HepG2 (cell line): ENCODE results near the gene BPIFB2. TPM values are rescaled to one million over a fixed set of nuclear protein-coding genes. Genes with fewer than 3 reads are reported as not detected.

ENCODE experiments used
- AGO2 ChIP-seq: fragments of 200-400 bp; formaldehyde crosslinking; optimal IDR thresholded peaks from 2 replicates; pipeline ENCODE3; 2017; ENCODE audit warnings: mild to moderate bottlenecking, low read depth, low read length, moderate library complexity
- AHR ChIP-seq: IDR thresholded peaks from 2 replicates; pipeline ENCODE4 v1.6.1; 2018; ENCODE audit warnings: missing genetic modification reagents, missing compliant biosample characterization
- CC2D1A ChIP-seq: sonication (generic); formaldehyde crosslinking; IDR thresholded peaks from 2 replicates; pipeline ENCODE4 v1.8.1; 2023; ENCODE audit warnings: mild to moderate bottlenecking, missing genetic modification reagents
- EZH2 ChIP-seq: conservative IDR thresholded peaks from 2 replicates; pipeline ENCODE4 v1.6.1; 2012; ENCODE audit warnings: mild to moderate bottlenecking, low read depth, low read length, moderate library complexity
- HHEX ChIP-seq: IDR thresholded peaks from 2 replicates; pipeline ENCODE4 v1.6.1; 2016; ENCODE audit warnings: control low read depth
- HOXA5 ChIP-seq: sonication (generic); formaldehyde crosslinking; IDR thresholded peaks from 2 replicates; pipeline ENCODE4 v1.4.0; 2020; ENCODE audit warnings: missing genetic modification reagents
- HOXA7 ChIP-seq: sonication (generic); formaldehyde crosslinking; IDR thresholded peaks from 2 replicates; pipeline ENCODE4 v1.8.1; 2022; ENCODE audit warnings: mild to moderate bottlenecking, missing genetic modification reagents, moderate library complexity
- NBN ChIP-seq: fragments of 450-650 bp; conservative IDR thresholded peaks from 2 replicates; pipeline ENCODE4 v1.6.1; 2017
- RAD21 ChIP-seq: fragments of 450-650 bp; formaldehyde crosslinking; IDR thresholded peaks from 2 replicates; pipeline ENCODE4 v1.5.0; 2020; ENCODE audit warnings: mild to moderate bottlenecking
- RBM22 ChIP-seq: fragments of 200-400 bp; formaldehyde crosslinking; optimal IDR thresholded peaks from 2 replicates; pipeline ENCODE3; 2017; ENCODE audit warnings: mild to moderate bottlenecking, low read length, moderate library complexity
- RXRA ChIP-seq: sonication (generic); formaldehyde crosslinking; IDR thresholded peaks from 2 replicates; pipeline ENCODE4 v1.5.1; 2020; ENCODE audit warnings: missing genetic modification reagents
- SMARCC2 ChIP-seq: fragments of 450-650 bp; IDR thresholded peaks from 2 replicates; pipeline ENCODE4 v1.6.1; 2017; ENCODE audit warnings: antibody characterized with exemption, mild to moderate bottlenecking
- SOX13 ChIP-seq, 3 experiments: fragments of 450-650 bp in 1 of 3; sonication (generic) in 1 of 3; formaldehyde crosslinking in 1 of 3; IDR thresholded peaks in 2 of 3; conservative IDR thresholded peaks in 1 of 3; 2 replicates each; pipeline versions ENCODE4 v1.5.0 to v1.6.1; 2016 to 2020; ENCODE audit warnings: antibody characterized with exemption in 1 of 3, mild to moderate bottlenecking in 1 of 3, missing compliant biosample characterization in 1 of 3, missing genetic modification reagents in 1 of 3, moderate library complexity in 1 of 3
- ZNF331 ChIP-seq: sonication (generic); formaldehyde crosslinking; IDR thresholded peaks from 2 replicates; pipeline ENCODE4 v1.4.0; 2020; ENCODE audit warnings: missing genetic modification reagents
- ZNF550 ChIP-seq: sonication (generic); formaldehyde crosslinking; IDR thresholded peaks from 2 replicates; pipeline ENCODE4 v1.4.0; 2020; ENCODE audit warnings: mild to moderate bottlenecking, missing genetic modification reagents, borderline replicate concordance
- ZNF710 ChIP-seq: sonication (generic); formaldehyde crosslinking; IDR thresholded peaks from 2 replicates; pipeline ENCODE4 v1.5.0; 2020; ENCODE audit warnings: mild to moderate bottlenecking, missing genetic modification reagents, borderline replicate concordance
- ZNF816 ChIP-seq: sonication (generic); formaldehyde crosslinking; IDR thresholded peaks from 2 replicates; pipeline ENCODE4 v1.8.0; 2022; ENCODE audit warnings: missing genetic modification reagents, mild to moderate bottlenecking, borderline replicate concordance
- polyA plus RNA-seq, 8 experiments: library from polyadenylated mRNA; depleted of rRNA in 3 of 8; stranded (reverse) in 7 of 8; unstranded in 1 of 8; fragments of >200 nt; fragmentation: Illumina TruSeq in 4 of 8; extraction: Trizol in 4 of 8; gene quantifications; 2 replicates each; pipeline versions ENCODE4 v1.2.1 to v1.2.3, GENCODE V29; 2011 to 2016; ENCODE audit warnings: low read depth in 4 of 8, missing spikeins in 1 of 8, mixed read lengths in 1 of 8; ENCODE audit not compliant: insufficient read depth in 1 of 8
- total RNA-seq, 5 experiments: library from RNA; depleted of rRNA; stranded (reverse); fragments of >200 nt; fragmentation: Illumina TruSeq; extraction: Trizol; gene quantifications; 2 replicates each; pipeline ENCODE4 v1.2.3, GENCODE V29; 2016; ENCODE audit warnings: low read depth in 1 of 5
- TF ChIP-seq, protein P1 (sequence below): conservative IDR thresholded peaks from 2 replicates; pipeline ENCODE4 v1.6.1; 2018; ENCODE audit warnings: missing genetic modification reagents
- TF ChIP-seq, protein P2 (sequence below): sonication (generic); formaldehyde crosslinking; IDR thresholded peaks from 2 replicates; pipeline ENCODE4 v1.4.0; 2020; ENCODE audit warnings: missing genetic modification reagents, borderline replicate concordance
- TF ChIP-seq, protein P3 (sequence below): sonication (generic); formaldehyde crosslinking; IDR thresholded peaks from 2 replicates; pipeline ENCODE4 v1.4.0; 2020; ENCODE audit warnings: missing genetic modification reagents
- TF ChIP-seq, protein P4 (sequence below): IDR thresholded peaks from 2 replicates; pipeline ENCODE4 v1.6.1; 2016; ENCODE audit warnings: missing genetic modification reagents, missing compliant biosample characterization

Gene BPIFB2
- total and polyA plus RNA-seq, 2 of the 13 experiments (the other 11 are each of a cell fraction or from before 2014, with no cell fraction given): 54.5 to 902 TPM

GRCh38 chr20:33009214-33010132 lies 2.0 kb downstream of the BPIFB2 start (continued):
- 0 out of 2 replicates have a peak, but pooled peaks have one; percentile 52 for TF ChIP-seq HOXA5 (CRISPR knock-in tag)
- no peak for TF ChIP-seq SMARCC2
- TF ChIP-seq, protein P1, sequence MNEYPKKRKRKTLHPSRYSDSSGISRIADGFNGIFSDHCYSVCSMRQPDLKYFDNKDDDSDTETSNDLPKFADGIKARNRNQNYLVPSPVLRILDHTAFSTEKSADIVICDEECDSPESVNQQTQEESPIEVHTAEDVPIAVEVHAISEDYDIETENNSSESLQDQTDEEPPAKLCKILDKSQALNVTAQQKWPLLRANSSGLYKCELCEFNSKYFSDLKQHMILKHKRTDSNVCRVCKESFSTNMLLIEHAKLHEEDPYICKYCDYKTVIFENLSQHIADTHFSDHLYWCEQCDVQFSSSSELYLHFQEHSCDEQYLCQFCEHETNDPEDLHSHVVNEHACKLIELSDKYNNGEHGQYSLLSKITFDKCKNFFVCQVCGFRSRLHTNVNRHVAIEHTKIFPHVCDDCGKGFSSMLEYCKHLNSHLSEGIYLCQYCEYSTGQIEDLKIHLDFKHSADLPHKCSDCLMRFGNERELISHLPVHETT (CRISPR knock-in tag): peak; percentile 50; the same call in 1 of the 2 replicates
- no peak for TF ChIP-seq EZH2
- TF ChIP-seq, protein P2, sequence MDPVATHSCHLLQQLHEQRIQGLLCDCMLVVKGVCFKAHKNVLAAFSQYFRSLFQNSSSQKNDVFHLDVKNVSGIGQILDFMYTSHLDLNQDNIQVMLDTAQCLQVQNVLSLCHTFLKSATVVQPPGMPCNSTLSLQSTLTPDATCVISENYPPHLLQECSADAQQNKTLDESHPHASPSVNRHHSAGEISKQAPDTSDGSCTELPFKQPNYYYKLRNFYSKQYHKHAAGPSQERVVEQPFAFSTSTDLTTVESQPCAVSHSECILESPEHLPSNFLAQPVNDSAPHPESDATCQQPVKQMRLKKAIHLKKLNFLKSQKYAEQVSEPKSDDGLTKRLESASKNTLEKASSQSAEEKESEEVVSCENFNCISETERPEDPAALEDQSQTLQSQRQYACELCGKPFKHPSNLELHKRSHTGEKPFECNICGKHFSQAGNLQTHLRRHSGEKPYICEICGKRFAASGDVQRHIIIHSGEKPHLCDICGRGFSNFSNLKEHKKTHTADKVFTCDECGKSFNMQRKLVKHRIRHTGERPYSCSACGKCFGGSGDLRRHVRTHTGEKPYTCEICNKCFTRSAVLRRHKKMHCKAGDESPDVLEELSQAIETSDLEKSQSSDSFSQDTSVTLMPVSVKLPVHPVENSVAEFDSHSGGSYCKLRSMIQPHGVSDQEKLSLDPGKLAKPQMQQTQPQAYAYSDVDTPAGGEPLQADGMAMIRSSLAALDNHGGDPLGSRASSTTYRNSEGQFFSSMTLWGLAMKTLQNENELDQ (CRISPR knock-in tag): no peak
- TF ChIP-seq RAD21: peak; percentile 46; the same call in 1 of the 2 replicates
- TF ChIP-seq ZNF331 (CRISPR knock-in tag): peak; percentile 91
- no peak for TF ChIP-seq NBN
- peak; percentile 93 for TF ChIP-seq AGO2
- TF ChIP-seq, protein P3, sequence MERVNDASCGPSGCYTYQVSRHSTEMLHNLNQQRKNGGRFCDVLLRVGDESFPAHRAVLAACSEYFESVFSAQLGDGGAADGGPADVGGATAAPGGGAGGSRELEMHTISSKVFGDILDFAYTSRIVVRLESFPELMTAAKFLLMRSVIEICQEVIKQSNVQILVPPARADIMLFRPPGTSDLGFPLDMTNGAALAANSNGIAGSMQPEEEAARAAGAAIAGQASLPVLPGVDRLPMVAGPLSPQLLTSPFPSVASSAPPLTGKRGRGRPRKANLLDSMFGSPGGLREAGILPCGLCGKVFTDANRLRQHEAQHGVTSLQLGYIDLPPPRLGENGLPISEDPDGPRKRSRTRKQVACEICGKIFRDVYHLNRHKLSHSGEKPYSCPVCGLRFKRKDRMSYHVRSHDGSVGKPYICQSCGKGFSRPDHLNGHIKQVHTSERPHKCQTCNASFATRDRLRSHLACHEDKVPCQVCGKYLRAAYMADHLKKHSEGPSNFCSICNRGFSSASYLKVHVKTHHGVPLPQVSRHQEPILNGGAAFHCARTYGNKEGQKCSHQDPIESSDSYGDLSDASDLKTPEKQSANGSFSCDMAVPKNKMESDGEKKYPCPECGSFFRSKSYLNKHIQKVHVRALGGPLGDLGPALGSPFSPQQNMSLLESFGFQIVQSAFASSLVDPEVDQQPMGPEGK: peak; percentile 99
- TF ChIP-seq AHR (CRISPR knock-in tag): peak; percentile 68; the same call in 1 of the 2 replicates
- no peak for TF ChIP-seq CC2D1A (CRISPR knock-in tag)
- TF ChIP-seq RXRA (CRISPR knock-in tag): peak; percentile 97
- TF ChIP-seq HHEX: peak; percentile 46; the same call in 1 of the 2 replicates
- TF ChIP-seq ZNF710 (CRISPR knock-in tag): peak; percentile 92; the same call in 1 of the 2 replicates
- TF ChIP-seq RBM22: peak; percentile 10
- peak; percentile 81; the same call in 1 of the 2 replicates for TF ChIP-seq ZNF816
- peak; percentile 75 for TF ChIP-seq SOX13 (IDR thresholded peaks at IDR 0.05)
- peak in 1 of 2 experiments; percentile 90; a peak in 2 of 4 replicates for TF ChIP-seq SOX13 (CRISPR knock-in tag; conservative IDR thresholded peaks at IDR 0.05 in 1 of 2, IDR thresholded peaks at IDR 0.05 in 1 of 2)
- TF ChIP-seq, protein P4, sequence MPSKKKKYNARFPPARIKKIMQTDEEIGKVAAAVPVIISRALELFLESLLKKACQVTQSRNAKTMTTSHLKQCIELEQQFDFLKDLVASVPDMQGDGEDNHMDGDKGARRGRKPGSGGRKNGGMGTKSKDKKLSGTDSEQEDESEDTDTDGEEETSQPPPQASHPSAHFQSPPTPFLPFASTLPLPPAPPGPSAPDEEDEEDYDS (CRISPR knock-in tag): peak; percentile 95
- TF ChIP-seq ZNF550 (CRISPR knock-in tag): no peak
- TF ChIP-seq HOXA7 (CRISPR knock-in tag): no peak
